Gastroesophageal sphincter (tissue), 3 donors: ENCODE results near the gene STEAP3.

Experiments
- CTCF ChIP-seq, 4 experiments: fragments of 200-600 bp in 2 of 4; fragments of 450-650 bp in 2 of 4; sonication (generic) in 1 of 4; IDR thresholded peaks; one replicate each; pipeline ENCODE4 v1.5.1; 2017 to 2019; ENCODE audit warnings: antibody characterized with exemption in 4 of 4, mild to moderate bottlenecking in 2 of 4, moderate library complexity in 2 of 4
- EP300 ChIP-seq: sonication (generic); formaldehyde crosslinking; IDR thresholded peaks from one replicate; pipeline ENCODE4 v1.6.1; 2017; ENCODE audit warnings: antibody characterized with exemption, mild to moderate bottlenecking

- TF ChIP-seq CTCF (IDR thresholded peaks at IDR 0.05) (no peak), EP300 (no peak)
These were observed 42.5 kb downstream of the STEAP3 start for GRCh38 chr2:119266091-119266589.
